B cell (primary cell): ENCODE data around the gene LKAAEAR1. TPM values are rescaled to one million over a fixed set of nuclear protein-coding genes. Genes with fewer than 3 reads are reported as not detected.

Experiments
- ATAC-seq: fragments of 200-7000 bp; cut with Tn5 transposase; one replicate; pipeline ENCODE4 v1.10.0; 2021; ENCODE audit warnings: low read depth, mild to moderate bottlenecking, moderate number of reproducible peaks, moderate library complexity
- CTCF ChIA-PET: fragments of 350-600 bp; sonication (Branson Sonifier 250); formaldehyde crosslinking; loops from one replicate; lab custom pipeline; 2021; ENCODE audit warnings: antibody characterized with exemption, inconsistent platforms; lab: Charles Lee
- POLR2A ChIA-PET: fragments of 350-600 bp; sonication (Branson Sonifier 250); formaldehyde crosslinking; loops from one replicate; lab custom pipeline; 2021; ENCODE audit warnings: antibody characterized with exemption; lab: Charles Lee
- DNase-seq: peaks from one replicate; pipeline ENCODE4 v3.0.0; 2013
- H2AFZ ChIP-seq: 2 replicates; pipeline ENCODE4 v1.6.1; 2012; ENCODE audit warnings: mild to moderate bottlenecking, low read depth, low read length; ENCODE audit not compliant: insufficient read depth, poor library complexity, severe bottlenecking
- H3K27ac ChIP-seq, 2 donors: 1 replicate in 1 of 2; 2 replicates in 1 of 2; pipeline ENCODE4 v1.5.1; 2012 to 2013; ENCODE audit warnings: low read length in 2 of 2, mild to moderate bottlenecking in 2 of 2, moderate library complexity in 1 of 2
- H3K27me3 ChIP-seq, 4 experiments: fragments of 200-600 bp in 1 of 4; sonication (generic) in 1 of 4; replicated peaks in 1 of 4; 1 replicate in 2 of 4; 2 replicates in 2 of 4; pipeline versions ENCODE4 v1.6.1 to v1.7.0; 2013 to 2016; ENCODE audit warnings: low read length in 3 of 4, mild to moderate bottlenecking in 2 of 4, mixed read lengths in 1 of 4, moderate library complexity in 1 of 4; ENCODE audit not compliant: insufficient read depth in 4 of 4, control insufficient read depth in 3 of 4; ENCODE audit errors: control extremely low read depth in 1 of 4
- H3K36me3 ChIP-seq, 2 experiments: replicated peaks in 1 of 2; 1 replicate in 1 of 2; 2 replicates in 1 of 2; pipeline versions ENCODE4 v1.6.1 to v1.7.1; 2013; ENCODE audit warnings: low read length in 1 of 2; ENCODE audit not compliant: insufficient read depth in 2 of 2, control insufficient read depth in 1 of 2; ENCODE audit errors: control extremely low read depth in 1 of 2, extremely low read depth in 1 of 2
- H3K4me1 ChIP-seq, 2 donors: fragments of 200-600 bp in 1 of 2; sonication (generic) in 1 of 2; 1 replicate in 1 of 2; 2 replicates in 1 of 2; pipeline versions ENCODE4 v1.5.1 to v1.6.1; 2013 to 2017; ENCODE audit warnings: low read length in 2 of 2; ENCODE audit not compliant: control insufficient read depth in 2 of 2, insufficient read depth in 2 of 2
- H3K4me2 ChIP-seq: replicated peaks from 2 replicates; pipeline ENCODE3; 2012; ENCODE audit warnings: mild to moderate bottlenecking, low read depth, low read length; ENCODE audit not compliant: poor library complexity, severe bottlenecking
- H3K4me3 ChIP-seq, 5 experiments: fragments of 200-600 bp in 1 of 5; sonication (generic) in 1 of 5; 1 replicate in 3 of 5; 2 replicates in 2 of 5; pipeline versions ENCODE4 v1.5.1 to v1.7.0; 2011 to 2016; ENCODE audit warnings: low read length in 4 of 5, mild to moderate bottlenecking in 4 of 5, low read depth in 2 of 5, control low read depth in 1 of 5, moderate library complexity in 1 of 5; ENCODE audit not compliant: insufficient read depth in 1 of 5; ENCODE audit errors: control extremely low read depth in 1 of 5, extremely low read depth in 1 of 5
- H3K79me2 ChIP-seq: fragments of 200-600 bp; sonication (generic); one replicate; pipeline ENCODE4 v1.6.0; 2016; ENCODE audit warnings: low read length; ENCODE audit not compliant: control insufficient read depth, insufficient read depth
- H3K9ac ChIP-seq: fragments of 200-600 bp; sonication (generic); 2 replicates; pipeline ENCODE4 v1.6.1; 2017; ENCODE audit warnings: mild to moderate bottlenecking, low read length, moderate library complexity
- H3K9me3 ChIP-seq, 3 donors: one replicate each; pipeline versions ENCODE4 v1.6.1 to v1.7.1; 2013; ENCODE audit warnings: low read length in 2 of 3; ENCODE audit not compliant: control insufficient read depth in 2 of 3, insufficient read depth in 1 of 3; ENCODE audit errors: control extremely low read depth in 1 of 3
- H4K20me1 ChIP-seq: 2 replicates; pipeline ENCODE4 v1.6.0; 2012; ENCODE audit warnings: mild to moderate bottlenecking, low read length; ENCODE audit not compliant: insufficient read depth, control insufficient read depth, poor library complexity, severe bottlenecking
- H3K27ac Mint-ChIP-seq: one replicate; pipeline ENCODE4 v1.8.0; 2021; ENCODE audit warnings: mixed read lengths
- H3K27me3 Mint-ChIP-seq: one replicate; pipeline ENCODE4 v1.8.0; 2021; ENCODE audit warnings: mixed read lengths
- H3K4me1 Mint-ChIP-seq: one replicate; pipeline ENCODE4 v1.8.0; 2021; ENCODE audit warnings: mixed read lengths
- H3K4me3 Mint-ChIP-seq: one replicate; pipeline ENCODE4 v1.8.0; 2021; ENCODE audit warnings: mixed read lengths
- H3K9me3 Mint-ChIP-seq: one replicate; pipeline ENCODE4 v1.8.0; 2022; ENCODE audit warnings: mixed read lengths; ENCODE audit not compliant: insufficient read depth
- CTCF ChIP-seq: fragments of 200-600 bp; IDR thresholded peaks from one replicate; pipeline ENCODE4 v1.8.0; 2022; ENCODE audit warnings: antibody characterized with exemption, mild to moderate bottlenecking
- EZH2 ChIP-seq: IDR thresholded peaks from 2 replicates; pipeline ENCODE4 v1.6.1; 2012; ENCODE audit warnings: borderline replicate concordance, low read depth, mild to moderate bottlenecking, moderate library complexity, low read length; ENCODE audit not compliant: insufficient read depth, poor library complexity, severe bottlenecking
- WGBS: methylation state at CpG from one replicate; pipeline ENCODE4 v1.1.5; 2013; ENCODE audit warnings: missing lambda C conversion rate; ENCODE audit not compliant: insufficient coverage; 5-methylcytosine and 5-hydroxymethylcytosine counted together
- intact Hi-C: fragments of 100-400 bp; cut with micrococcal nuclease; formaldehyde crosslinking; loops from one replicate; pipeline ENCODE4 v1.10.0; 2022
- polyA plus RNA-seq: library from polyadenylated mRNA; depleted of rRNA; stranded (reverse); fragments of >200 nt; gene quantifications from 2 replicates; pipeline ENCODE4 v1.2.3, GENCODE V29; 2012
- total RNA-seq, 2 donors: library from RNA; stranded (reverse); fragments of 120-200 nt in 1 of 2; gene quantifications; 1 replicate in 1 of 2; 2 replicates in 1 of 2; pipeline versions ENCODE4 v1.2.3 to v1.2.4, GENCODE V29; 2013 to 2022

Gene LKAAEAR1
- total and polyA plus RNA-seq, 2 donors (not counting 1 experiment from before 2014, with no cell fraction given): 1.9 TPM; not detected in 1

DNA sequence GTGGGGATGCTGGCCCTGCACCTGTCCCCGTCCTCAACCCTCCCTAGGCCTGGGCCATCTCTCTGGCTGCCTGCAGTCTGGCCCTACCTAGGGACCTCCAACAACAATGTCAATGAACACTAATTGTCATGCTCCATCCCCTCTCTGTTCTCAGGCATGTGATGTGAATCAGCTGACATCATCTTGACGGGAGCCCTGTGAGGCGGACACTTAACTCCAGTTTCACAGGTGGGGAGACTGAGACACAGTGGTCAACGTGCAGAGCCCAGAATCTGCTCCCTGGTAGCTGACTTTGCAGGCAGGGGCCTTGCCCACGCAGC is 22.0 kb downstream of the LKAAEAR1 start:
- no peaks in the 10 kb centered on the region for H3K27me3 ChIP-seq
- H3K27ac ChIP-seq: peak overlapping the region; percentile 34 to 69
- no peaks in the 10 kb centered on the region for H3K36me3 ChIP-seq
- H3K4me2 ChIP-seq: peak overlapping the region; percentile 98
- peaks cover 6% of the 10 kb centered on the region for H4K20me1 ChIP-seq
- WGBS: 75% methylated on average over 4 of the region's 5 CpGs
- intact Hi-C loops: loop anchor here (5.0 kb wide), 2 partner anchors 355 to 405 kb away; partner anchors contain the start of genes ARFRP1, RTEL1 and ZGPAT
- H3K9me3 Mint-ChIP-seq: no peaks in the 10 kb centered on the region
- peak overlapping the region in 4 of 5 experiments; percentile 49 to 79 (median 70) for H3K4me3 ChIP-seq
- peak overlapping the region; percentile 90 for H2AFZ ChIP-seq
- H3K27me3 Mint-ChIP-seq: no peaks in the 10 kb centered on the region
- ChIA-PET CTCF (interaction anchor here (1.0 to 1.9 kb wide), 9 partner anchors 11 to 154 kb away, joined by 3 to 16 read pairs (median 4); partner anchors contain the start of genes LKAAEAR1, OPRL1, PRPF6 and RGS19), POLR2A (interaction anchor here (0.6 to 1.6 kb wide), 6 partner anchors 12 to 541 kb away, joined by 3 to 15 read pairs (median 3); partner anchors contain the start of genes OPRL1, PPDPF, RGS19 and UCKL1)
- peaks cover 53% of the 10 kb centered on the region for H3K4me1 Mint-ChIP-seq
- no peak overlapping the region for H3K27ac Mint-ChIP-seq
- DNase-seq (no peak), ATAC-seq (no peak)
- peak overlapping the region; percentile 88 for H3K4me3 Mint-ChIP-seq
- H3K4me1 ChIP-seq: peaks cover 54 to 63% of the 10 kb centered on the region in 2 donors
- H3K9me3 ChIP-seq: no peaks in the 10 kb centered on the region
- H3K9ac ChIP-seq: peak overlapping the region; percentile 83
- peaks cover 7% of the 10 kb centered on the region for H3K79me2 ChIP-seq
- no peak for TF ChIP-seq CTCF
- TF ChIP-seq EZH2: no peak

DNA sequence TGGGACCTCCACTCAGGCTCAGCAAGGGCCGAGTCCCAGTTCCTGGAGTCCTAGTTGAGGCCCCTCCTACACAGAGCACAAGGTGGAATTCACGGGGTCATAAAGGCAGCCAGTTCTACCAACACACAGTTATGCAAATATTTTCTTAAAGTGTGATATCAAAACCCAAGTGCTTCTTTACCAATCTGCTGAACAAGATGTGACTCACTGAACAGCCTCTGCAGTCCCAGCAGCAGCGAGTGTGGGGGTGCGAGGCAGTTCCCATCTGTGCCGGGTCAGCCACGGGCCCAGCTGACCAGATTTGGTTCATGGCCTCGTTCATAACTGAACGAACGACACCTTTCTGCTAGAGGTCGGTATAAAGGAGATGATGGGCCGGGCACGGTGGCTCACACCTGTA is 25.7 kb downstream of the LKAAEAR1 start:
- peaks cover 4% of the 10 kb centered on the region for H3K79me2 ChIP-seq
- H3K27me3 Mint-ChIP-seq: peaks cover 15% of the 10 kb centered on the region
- peak overlapping the region; percentile 36 for H3K4me2 ChIP-seq
- H4K20me1 ChIP-seq: no peaks in the 10 kb centered on the region
- ATAC-seq: no peak
- CTCF ChIA-PET: interaction anchor here (0.5 to 3.2 kb wide), 8 partner anchors 11 to 192 kb away, joined by 3 to 22 read pairs (median 6); partner anchors contain the start of genes LKAAEAR1, PRPF6 and SAMD10
- H3K27me3 ChIP-seq: peaks cover 0 to 29% (median 9%) of the 10 kb centered on the region in 4 experiments
- H3K4me1 Mint-ChIP-seq: peaks cover 18% of the 10 kb centered on the region
- H3K27ac ChIP-seq: no peak overlapping the region
- no peak overlapping the region for H2AFZ ChIP-seq
- H3K36me3 ChIP-seq: no peaks in the 10 kb centered on the region
- WGBS: 75% methylated on average over 12 of the region's 12 CpGs
- H3K9me3 Mint-ChIP-seq: no peaks in the 10 kb centered on the region
- no peak for DNase-seq
- intact Hi-C loops: no loop called here
- no peak overlapping the region for H3K9ac ChIP-seq
- POLR2A ChIA-PET: interaction anchor here (0.7 kb wide), 1 partner anchor 19 kb away, joined by 11 read pairs; no protein-coding TSS in a partner anchor
- H3K9me3 ChIP-seq: peaks cover 0 to 8% (median 0%) of the 10 kb centered on the region in 3 donors
- peak overlapping the region; percentile 39 for H3K4me3 Mint-ChIP-seq
- H3K4me1 ChIP-seq: peaks cover 17 to 31% of the 10 kb centered on the region in 2 donors
- peak overlapping the region; percentile 56 for H3K27ac Mint-ChIP-seq
- TF ChIP-seq EZH2 (no peak), CTCF (no peak)
- no peak overlapping the region for H3K4me3 ChIP-seq
